B cell (primary cell): ENCODE results near the gene CYB561D1. TPM values are rescaled to one million over a fixed set of nuclear protein-coding genes. Genes with fewer than 3 reads are reported as not detected.
A peak's percentile ranks its signal among the peaks of the same experiment; 100 is the strongest.

Experiments
- ATAC-seq: fragments of 200-7000 bp; cut with Tn5 transposase; one replicate; pipeline ENCODE4 v1.10.0; 2021; ENCODE audit warnings: low read depth, mild to moderate bottlenecking, moderate number of reproducible peaks, moderate library complexity
- CTCF ChIA-PET: fragments of 350-600 bp; sonication (Branson Sonifier 250); formaldehyde crosslinking; loops from one replicate; lab custom pipeline; 2021; ENCODE audit warnings: antibody characterized with exemption, inconsistent platforms; lab: Charles Lee
- POLR2A ChIA-PET: fragments of 350-600 bp; sonication (Branson Sonifier 250); formaldehyde crosslinking; loops from one replicate; lab custom pipeline; 2021; ENCODE audit warnings: antibody characterized with exemption; lab: Charles Lee
- DNase-seq: peaks from one replicate; pipeline ENCODE4 v3.0.0; 2013
- H2AFZ ChIP-seq: 2 replicates; pipeline ENCODE4 v1.6.1; 2012; ENCODE audit warnings: mild to moderate bottlenecking, low read depth, low read length; ENCODE audit not compliant: insufficient read depth, poor library complexity, severe bottlenecking
- H3K27ac ChIP-seq, 2 donors: 1 replicate in 1 of 2; 2 replicates in 1 of 2; pipeline ENCODE4 v1.5.1; 2012 to 2013; ENCODE audit warnings: low read length in 2 of 2, mild to moderate bottlenecking in 2 of 2, moderate library complexity in 1 of 2
- H3K27me3 ChIP-seq, 4 experiments: fragments of 200-600 bp in 1 of 4; sonication (generic) in 1 of 4; replicated peaks in 1 of 4; 1 replicate in 2 of 4; 2 replicates in 2 of 4; pipeline versions ENCODE4 v1.6.1 to v1.7.0; 2013 to 2016; ENCODE audit warnings: low read length in 3 of 4, mild to moderate bottlenecking in 2 of 4, mixed read lengths in 1 of 4, moderate library complexity in 1 of 4; ENCODE audit not compliant: insufficient read depth in 4 of 4, control insufficient read depth in 3 of 4; ENCODE audit errors: control extremely low read depth in 1 of 4
- H3K36me3 ChIP-seq, 2 experiments: replicated peaks in 1 of 2; 1 replicate in 1 of 2; 2 replicates in 1 of 2; pipeline versions ENCODE4 v1.6.1 to v1.7.1; 2013; ENCODE audit warnings: low read length in 1 of 2; ENCODE audit not compliant: insufficient read depth in 2 of 2, control insufficient read depth in 1 of 2; ENCODE audit errors: control extremely low read depth in 1 of 2, extremely low read depth in 1 of 2
- H3K4me1 ChIP-seq, 2 donors: fragments of 200-600 bp in 1 of 2; sonication (generic) in 1 of 2; 1 replicate in 1 of 2; 2 replicates in 1 of 2; pipeline versions ENCODE4 v1.5.1 to v1.6.1; 2013 to 2017; ENCODE audit warnings: low read length in 2 of 2; ENCODE audit not compliant: control insufficient read depth in 2 of 2, insufficient read depth in 2 of 2
- H3K4me2 ChIP-seq: replicated peaks from 2 replicates; pipeline ENCODE3; 2012; ENCODE audit warnings: mild to moderate bottlenecking, low read depth, low read length; ENCODE audit not compliant: poor library complexity, severe bottlenecking
- H3K4me3 ChIP-seq, 5 experiments: fragments of 200-600 bp in 1 of 5; sonication (generic) in 1 of 5; 1 replicate in 3 of 5; 2 replicates in 2 of 5; pipeline versions ENCODE4 v1.5.1 to v1.7.0; 2011 to 2016; ENCODE audit warnings: low read length in 4 of 5, mild to moderate bottlenecking in 4 of 5, low read depth in 2 of 5, control low read depth in 1 of 5, moderate library complexity in 1 of 5; ENCODE audit not compliant: insufficient read depth in 1 of 5; ENCODE audit errors: control extremely low read depth in 1 of 5, extremely low read depth in 1 of 5
- H3K79me2 ChIP-seq: fragments of 200-600 bp; sonication (generic); one replicate; pipeline ENCODE4 v1.6.0; 2016; ENCODE audit warnings: low read length; ENCODE audit not compliant: control insufficient read depth, insufficient read depth
- H3K9ac ChIP-seq: fragments of 200-600 bp; sonication (generic); 2 replicates; pipeline ENCODE4 v1.6.1; 2017; ENCODE audit warnings: mild to moderate bottlenecking, low read length, moderate library complexity
- H3K9me3 ChIP-seq, 3 donors: one replicate each; pipeline versions ENCODE4 v1.6.1 to v1.7.1; 2013; ENCODE audit warnings: low read length in 2 of 3; ENCODE audit not compliant: control insufficient read depth in 2 of 3, insufficient read depth in 1 of 3; ENCODE audit errors: control extremely low read depth in 1 of 3
- H4K20me1 ChIP-seq: 2 replicates; pipeline ENCODE4 v1.6.0; 2012; ENCODE audit warnings: mild to moderate bottlenecking, low read length; ENCODE audit not compliant: insufficient read depth, control insufficient read depth, poor library complexity, severe bottlenecking
- H3K27ac Mint-ChIP-seq: one replicate; pipeline ENCODE4 v1.8.0; 2021; ENCODE audit warnings: mixed read lengths
- H3K27me3 Mint-ChIP-seq: one replicate; pipeline ENCODE4 v1.8.0; 2021; ENCODE audit warnings: mixed read lengths
- H3K4me1 Mint-ChIP-seq: one replicate; pipeline ENCODE4 v1.8.0; 2021; ENCODE audit warnings: mixed read lengths
- H3K4me3 Mint-ChIP-seq: one replicate; pipeline ENCODE4 v1.8.0; 2021; ENCODE audit warnings: mixed read lengths
- H3K9me3 Mint-ChIP-seq: one replicate; pipeline ENCODE4 v1.8.0; 2022; ENCODE audit warnings: mixed read lengths; ENCODE audit not compliant: insufficient read depth
- CTCF ChIP-seq: fragments of 200-600 bp; IDR thresholded peaks from one replicate; pipeline ENCODE4 v1.8.0; 2022; ENCODE audit warnings: antibody characterized with exemption, mild to moderate bottlenecking
- EZH2 ChIP-seq: IDR thresholded peaks from 2 replicates; pipeline ENCODE4 v1.6.1; 2012; ENCODE audit warnings: borderline replicate concordance, low read depth, mild to moderate bottlenecking, moderate library complexity, low read length; ENCODE audit not compliant: insufficient read depth, poor library complexity, severe bottlenecking
- WGBS: methylation state at CpG from one replicate; pipeline ENCODE4 v1.1.5; 2013; ENCODE audit warnings: missing lambda C conversion rate; ENCODE audit not compliant: insufficient coverage; 5-methylcytosine and 5-hydroxymethylcytosine counted together
- intact Hi-C: fragments of 100-400 bp; cut with micrococcal nuclease; formaldehyde crosslinking; loops from one replicate; pipeline ENCODE4 v1.10.0; 2022
- polyA plus RNA-seq: library from polyadenylated mRNA; depleted of rRNA; stranded (reverse); fragments of >200 nt; gene quantifications from 2 replicates; pipeline ENCODE4 v1.2.3, GENCODE V29; 2012
- total RNA-seq, 2 donors: library from RNA; stranded (reverse); fragments of 120-200 nt in 1 of 2; gene quantifications; 1 replicate in 1 of 2; 2 replicates in 1 of 2; pipeline versions ENCODE4 v1.2.3 to v1.2.4, GENCODE V29; 2013 to 2022

CYB561D1 gene
- total and polyA plus RNA-seq, 2 donors (not counting 1 experiment from before 2014, with no cell fraction given), result 16.1 to 28.0 TPM

- Histone ChIP-seq H2AFZ (no peak overlapping the region), H3K4me1 (peaks cover 16 to 33% of the 10 kb centered on the region in 2 donors), H3K36me3 (peaks cover 0 to 49% of the 10 kb centered on the region in 2 experiments), H3K79me2 (peaks cover 45% of the 10 kb centered on the region), H3K27me3 (no peaks in the 10 kb centered on the region), H3K9me3 (no peaks in the 10 kb centered on the region), H3K27ac (no peak overlapping the region), H3K4me2 (no peak overlapping the region), H4K20me1 (peaks cover 32% of the 10 kb centered on the region), H3K9ac (no peak overlapping the region), H3K4me3 (no peak overlapping the region)
- Mint-ChIP-seq H3K9me3 (no peaks in the 10 kb centered on the region), H3K27ac (no peak overlapping the region), H3K4me3 (peak overlapping the region; percentile 30), H3K27me3 (no peaks in the 10 kb centered on the region), H3K4me1 (peaks cover 37% of the 10 kb centered on the region)
- 88% methylated on average over 4 of the region's 4 CpGs for WGBS
- ATAC-seq (no peak), DNase-seq (no peak)
- intact Hi-C loops, result loop anchor here (5.0 kb wide), 2 partner anchors 130 to 495 kb away; no protein-coding TSS in a partner anchor
- POLR2A ChIA-PET, result no interaction called here
- TF ChIP-seq EZH2 (no peak), CTCF (no peak)
- CTCF ChIA-PET, result interaction anchor here (1.7 to 37.9 kb wide), 8 partner anchors 9 to 285 kb away, joined by 6 to 926 read pairs (median 26); partner anchors contain the start of genes AMIGO1, ATXN7L2 and GPR61
Measured at GRCh38 chr1:109492779-109493178, 1.1 kb upstream of the CYB561D1 start.

GRCh38 chr1:109493227-109493626, 667 bp upstream of the CYB561D1 start:
- H4K20me1 ChIP-seq, result peaks cover 36% of the 10 kb centered on the region
- 87% methylated on average over 4 of the region's 4 CpGs for WGBS
- intact Hi-C loops, result loop anchor here (5.0 kb wide), 2 partner anchors 129 to 494 kb away; no protein-coding TSS in a partner anchor
- H3K9ac ChIP-seq, result no peak overlapping the region
- TF ChIP-seq EZH2 (no peak), CTCF (no peak)
- Mint-ChIP-seq H3K9me3 (no peaks in the 10 kb centered on the region), H3K4me3 (peak overlapping the region; percentile 97), H3K27me3 (no peaks in the 10 kb centered on the region), H3K27ac (peak overlapping the region; percentile 93), H3K4me1 (peaks cover 38% of the 10 kb centered on the region)
- H3K4me2 ChIP-seq, result peak overlapping the region; percentile 63
- no peaks in the 10 kb centered on the region for H3K9me3 ChIP-seq
- ChIA-PET CTCF (interaction anchor here (0.8 to 37.9 kb wide), 12 partner anchors 9 to 1283 kb away, joined by 3 to 926 read pairs (median 10); partner anchors contain the start of genes AHCYL1, AMIGO1, ATXN7L2 and GPR61), POLR2A (interaction anchor here (1.1 kb wide), 2 partner anchors 10 to 67 kb away, joined by 4 to 7 read pairs; partner anchors contain the start of gene PSMA5)
- H2AFZ ChIP-seq, result peak overlapping the region; percentile 93
- H3K79me2 ChIP-seq, result peaks cover 50% of the 10 kb centered on the region
- no peak for DNase-seq
- H3K4me1 ChIP-seq, result peaks cover 16 to 33% of the 10 kb centered on the region in 2 donors
- no peak overlapping the region for H3K27ac ChIP-seq
- no peaks in the 10 kb centered on the region for H3K27me3 ChIP-seq
- no peak for ATAC-seq
- H3K4me3 ChIP-seq, result no peak overlapping the region
- peaks cover 0 to 54% of the 10 kb centered on the region in 2 experiments for H3K36me3 ChIP-seq
